MV-4-11 (cell line): ENCODE results near the gene MAN1A2.

ENCODE experiments used
- DNase-seq: peaks from one replicate; lab custom pipeline; 2025; lab: John Stamatoyannopoulos, UW

MAN1A2 gene

DNA sequence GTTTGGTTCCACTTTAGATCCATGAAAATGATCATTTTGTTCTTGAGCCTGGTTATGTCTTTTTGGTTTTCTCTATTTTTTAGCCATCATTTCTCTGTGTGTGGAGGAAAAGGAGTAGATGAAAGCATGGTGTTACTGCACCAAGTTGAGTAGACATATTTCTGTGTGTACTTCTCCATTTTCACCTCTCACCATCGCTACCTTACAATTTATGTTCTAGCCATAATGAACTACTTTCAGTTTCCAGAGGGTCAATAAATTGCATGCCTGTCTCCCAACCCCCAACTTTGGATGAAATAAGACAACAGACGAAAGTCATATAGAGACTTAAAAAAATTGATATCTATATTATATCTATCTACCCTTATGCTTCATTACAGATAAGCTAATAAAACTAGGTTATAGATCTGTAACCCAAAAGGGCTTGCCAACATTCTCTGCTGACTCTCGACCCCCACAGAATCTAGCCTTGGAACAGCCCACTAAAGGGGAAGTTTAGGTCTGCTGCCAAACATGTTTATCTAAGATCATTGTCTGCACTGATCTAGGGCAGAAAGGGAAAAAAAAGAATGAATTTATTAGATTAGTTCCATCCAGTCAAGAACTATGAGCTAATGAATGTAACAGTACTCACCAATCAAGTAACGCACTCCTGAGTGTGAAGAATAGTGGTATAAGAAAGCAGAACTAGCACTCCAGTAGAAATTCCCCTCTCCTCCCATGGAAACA is 7.5 kb upstream of the MAN1A2 start:
- no peak for DNase-seq

DNA sequence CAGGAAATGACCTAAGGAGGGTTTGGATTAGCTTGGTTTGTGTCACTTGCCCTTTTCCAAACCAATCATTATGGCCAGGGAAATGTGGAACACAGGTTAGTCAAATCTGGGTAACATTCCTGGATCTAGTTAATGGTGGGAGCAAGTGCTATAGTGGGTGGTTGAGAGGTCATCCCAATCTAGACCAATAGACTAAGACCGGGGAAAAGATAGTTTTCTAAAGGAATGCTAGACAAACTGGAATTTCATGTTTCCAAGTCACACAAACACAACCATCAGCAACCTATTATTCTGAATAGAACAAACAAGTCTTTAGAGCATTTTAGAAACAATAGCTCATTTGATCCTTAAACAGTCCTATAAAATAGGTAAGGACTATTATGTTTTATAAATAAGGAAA is 4.3 kb upstream of the MAN1A2 start:
- DNase-seq: no peak

DNA sequence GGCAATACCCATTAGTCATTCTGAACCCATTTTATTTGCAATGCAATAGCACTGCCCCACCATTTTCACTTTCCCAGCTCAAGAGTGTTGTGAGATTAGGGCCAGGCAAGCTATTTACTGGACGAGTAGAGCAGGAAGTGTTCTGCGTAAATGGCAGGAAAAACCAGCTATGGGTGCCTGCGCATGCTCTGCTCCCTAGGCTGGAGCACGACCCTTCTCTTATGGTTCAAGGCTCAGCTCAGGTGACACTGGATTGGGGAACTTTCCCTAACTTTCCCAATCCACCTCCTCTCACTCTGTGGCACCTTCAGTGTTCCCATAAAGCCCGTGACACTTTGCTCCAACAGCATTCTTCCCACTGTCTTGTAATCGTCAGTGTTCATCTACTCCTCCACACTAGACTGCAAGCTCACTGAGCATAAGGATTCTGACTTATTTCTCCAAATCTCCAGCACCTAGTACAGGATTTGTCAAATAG is 3.6 kb upstream of the MAN1A2 start:
- DNase-seq: no peak

DNA sequence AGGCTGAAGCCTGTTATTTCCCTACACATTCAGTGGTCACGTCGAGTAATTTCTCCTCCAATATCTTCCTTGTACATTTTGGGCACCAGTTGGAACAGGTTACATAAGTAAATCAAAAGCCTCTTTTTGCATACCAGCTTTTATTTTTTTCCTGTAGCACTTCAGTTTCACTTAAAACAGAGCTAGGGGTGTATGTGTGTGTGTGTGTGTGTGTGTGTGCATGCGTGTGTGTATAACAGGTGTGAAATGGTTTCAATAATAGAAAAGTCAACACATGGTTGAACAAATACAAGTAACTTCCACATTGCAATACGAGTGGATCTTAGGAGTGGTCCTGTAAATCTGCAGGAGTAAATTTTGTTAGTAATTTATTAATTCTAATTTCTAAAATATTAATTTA is 3.0 kb upstream of the MAN1A2 start:
- no peak for DNase-seq

DNA sequence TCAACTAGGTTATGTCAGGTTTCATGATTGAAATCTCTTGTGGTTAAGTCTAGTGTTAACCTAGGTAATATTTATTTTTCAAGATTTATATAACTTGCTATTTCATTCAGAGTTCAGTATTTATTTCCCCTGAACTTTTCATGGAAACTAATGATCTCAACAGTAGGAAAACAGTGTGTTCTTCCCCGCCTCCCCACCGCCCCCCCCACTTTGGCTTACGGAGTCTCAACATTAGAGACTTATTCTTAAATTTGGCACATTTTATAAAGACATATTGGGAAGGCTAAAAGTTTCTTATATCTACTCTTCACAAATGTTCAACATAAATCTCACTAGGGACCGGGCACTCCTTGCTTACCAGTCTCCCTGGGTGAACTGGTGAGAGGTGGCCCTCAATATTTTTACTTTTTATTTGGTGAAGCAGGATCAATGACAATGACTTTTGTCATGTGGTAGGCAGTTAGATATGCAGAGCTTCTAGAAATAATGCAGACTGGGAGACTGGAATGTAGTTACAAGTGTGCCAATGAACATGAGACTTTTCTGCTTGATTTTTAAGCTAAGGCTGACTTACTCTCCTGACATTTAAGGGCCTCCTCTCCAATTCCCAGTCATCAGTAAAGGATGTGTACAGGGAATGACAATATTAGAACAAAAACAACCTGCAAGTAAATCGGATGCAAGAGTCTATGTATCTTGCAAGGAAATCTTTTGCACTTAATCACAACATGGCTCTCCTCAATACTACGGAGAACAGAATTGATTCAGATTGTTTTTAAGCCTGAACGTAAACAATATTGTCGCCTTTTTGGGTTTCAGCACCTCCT is 1.7 kb upstream of the MAN1A2 start:
- no peak for DNase-seq

DNA sequence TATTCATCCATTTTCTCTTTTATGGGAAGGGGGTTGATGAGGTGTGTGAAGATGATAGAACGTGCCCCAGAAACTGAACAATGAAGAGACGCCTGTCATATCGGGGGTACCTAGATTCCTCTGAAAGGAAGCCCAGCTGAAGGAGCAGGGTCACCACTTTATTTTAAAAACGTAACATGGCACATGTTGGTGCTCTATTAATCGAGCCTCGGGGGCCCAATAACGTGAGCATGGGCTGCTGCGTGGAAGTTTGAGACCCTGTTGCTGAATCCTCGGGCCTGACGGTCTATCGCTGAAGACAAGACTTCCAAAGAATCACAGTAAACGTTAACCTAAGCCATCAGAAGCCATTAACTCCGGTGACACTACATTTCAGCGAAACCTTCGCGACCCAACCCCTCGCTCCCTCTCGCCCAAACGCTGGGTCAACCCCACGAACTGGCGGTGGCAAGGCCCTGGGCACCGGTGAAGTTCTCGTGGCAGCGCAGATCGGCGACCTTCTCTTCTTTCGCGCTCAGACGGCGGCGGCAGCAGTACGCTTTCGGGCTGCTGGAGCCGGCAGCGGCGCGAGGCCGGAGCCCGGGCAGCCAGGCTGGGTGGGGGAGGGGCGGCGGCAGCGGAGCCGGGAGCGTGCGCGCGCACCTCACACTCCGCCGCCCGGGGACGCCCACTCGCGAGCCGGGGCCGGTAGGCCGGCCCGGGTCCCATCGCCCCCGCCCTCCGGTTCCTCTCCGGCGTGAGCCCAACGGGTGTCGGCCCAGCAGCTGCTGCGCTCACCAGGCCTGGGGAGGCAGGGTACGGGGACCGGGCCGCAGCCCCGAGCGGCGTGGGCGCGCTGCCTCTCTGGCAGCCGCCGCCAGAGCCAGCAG is 838 bp upstream of the MAN1A2 start:
- DNase-seq: peak; percentile 37

DNA sequence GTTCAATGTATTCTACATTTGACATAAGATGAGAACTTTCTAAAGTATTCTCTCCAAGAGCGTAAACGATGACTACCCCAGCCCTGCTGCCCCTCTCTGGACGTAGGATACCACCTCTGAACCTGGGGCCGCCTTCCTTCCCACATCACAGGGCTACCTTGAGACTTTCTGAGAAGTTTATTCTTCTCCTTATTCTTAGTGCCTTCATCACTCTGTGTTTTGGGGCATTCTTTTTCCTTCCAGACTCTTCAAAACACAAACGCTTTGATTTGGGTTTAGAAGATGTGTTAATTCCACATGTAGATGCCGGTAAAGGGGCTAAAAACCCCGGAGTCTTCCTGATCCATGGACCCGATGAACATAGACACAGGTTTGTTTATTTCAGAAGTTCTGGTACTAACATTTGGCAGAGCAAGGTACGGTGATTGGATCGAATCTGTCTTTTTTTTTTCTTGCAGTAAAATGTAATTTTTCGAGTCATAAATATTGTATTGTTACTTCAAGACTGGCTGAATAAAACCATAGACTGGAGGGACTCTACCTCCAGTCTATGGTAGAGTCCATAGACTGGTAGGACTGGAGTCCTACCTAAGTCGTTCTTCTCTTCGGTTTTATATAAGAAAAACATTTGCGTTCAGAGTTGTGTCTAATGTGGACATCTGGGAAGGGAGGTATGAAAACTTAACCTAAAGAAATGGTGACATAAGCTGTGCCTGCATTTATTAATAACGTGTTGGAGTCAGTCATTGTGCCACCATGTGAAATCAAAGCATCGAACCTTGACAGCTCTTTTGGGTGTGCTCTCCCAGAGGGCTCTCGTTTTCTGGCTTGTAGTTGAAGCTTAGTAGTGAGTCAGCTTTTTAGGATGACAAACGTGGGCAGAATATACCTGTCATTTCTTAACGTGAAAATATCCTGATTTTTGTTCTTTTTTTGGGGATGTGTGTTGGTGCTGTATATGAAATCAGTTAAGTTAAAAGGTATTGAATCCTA is 1.2 kb downstream of the MAN1A2 start:
- no peak for DNase-seq

DNA sequence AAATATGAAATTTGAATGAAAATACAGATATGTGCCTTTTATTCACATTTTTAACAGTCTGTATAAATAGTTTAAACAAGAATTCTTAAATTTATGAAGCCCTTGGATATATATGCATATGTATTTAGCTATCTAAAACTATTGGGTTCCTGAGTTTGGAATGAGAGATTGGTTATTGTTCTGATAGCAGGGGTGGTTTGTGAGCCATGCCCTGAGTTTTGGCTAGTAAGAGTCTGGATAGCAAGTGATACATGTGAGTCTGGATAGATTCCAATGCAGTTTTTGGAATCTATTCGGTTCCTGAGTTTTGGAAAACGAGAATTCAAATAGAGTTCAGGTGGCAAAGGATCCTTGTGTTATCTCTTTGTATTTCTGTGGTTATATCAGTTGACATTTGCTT is 2.8 kb downstream of the MAN1A2 start:
- no peak for DNase-seq

DNA sequence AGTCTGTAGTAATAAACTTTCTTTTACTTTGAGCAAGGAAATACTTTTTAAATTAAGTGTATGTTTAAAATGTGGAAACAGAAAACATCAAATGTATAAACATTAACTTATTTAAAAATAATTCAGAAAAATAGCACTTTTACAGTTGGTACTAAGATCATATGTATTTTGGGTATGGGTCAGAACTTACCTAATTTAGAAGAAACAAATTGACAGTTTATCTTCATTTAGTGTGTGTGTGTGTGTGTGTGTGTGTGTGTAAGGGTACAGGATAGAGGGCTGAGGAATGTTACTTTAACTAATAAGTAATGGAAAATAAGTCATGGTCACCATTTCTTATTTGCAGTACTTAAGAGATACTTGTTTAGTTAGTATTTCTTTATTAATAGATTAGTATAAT is 3.3 kb downstream of the MAN1A2 start:
- DNase-seq: no peak

DNA sequence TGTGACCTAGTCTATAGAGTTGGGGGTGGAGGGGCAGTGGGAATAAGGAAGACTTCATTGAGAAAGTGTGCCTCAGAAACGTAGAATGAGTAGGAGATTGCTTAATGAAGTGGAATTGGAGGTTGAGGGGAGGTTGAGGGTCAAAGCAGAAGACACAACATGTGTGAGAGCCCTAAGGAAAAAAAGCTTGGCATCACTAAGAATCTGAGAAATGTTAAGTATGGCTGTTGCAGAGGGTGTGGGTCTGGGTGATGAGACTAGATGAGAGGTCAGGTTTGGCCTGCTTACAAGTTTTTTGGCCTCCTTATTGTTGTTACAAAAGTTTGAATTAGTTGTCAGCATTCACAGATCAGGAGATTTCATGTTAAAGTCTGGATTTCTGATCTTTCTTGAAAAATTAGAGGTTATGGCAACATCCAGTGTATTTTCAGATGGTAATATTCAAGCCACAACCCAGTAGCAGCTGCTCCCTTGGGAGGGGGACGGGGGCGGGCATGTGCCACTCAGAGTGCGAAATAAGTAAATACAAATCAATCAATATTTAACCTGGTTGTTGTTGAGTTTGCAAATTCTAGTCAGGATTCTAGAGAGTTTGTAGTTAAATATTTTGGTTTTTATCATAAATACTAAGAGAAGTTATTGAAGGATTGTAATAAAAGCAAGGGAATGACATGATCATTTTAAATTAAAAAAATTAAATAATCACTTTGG is 4.3 kb downstream of the MAN1A2 start:
- DNase-seq: no peak

DNA sequence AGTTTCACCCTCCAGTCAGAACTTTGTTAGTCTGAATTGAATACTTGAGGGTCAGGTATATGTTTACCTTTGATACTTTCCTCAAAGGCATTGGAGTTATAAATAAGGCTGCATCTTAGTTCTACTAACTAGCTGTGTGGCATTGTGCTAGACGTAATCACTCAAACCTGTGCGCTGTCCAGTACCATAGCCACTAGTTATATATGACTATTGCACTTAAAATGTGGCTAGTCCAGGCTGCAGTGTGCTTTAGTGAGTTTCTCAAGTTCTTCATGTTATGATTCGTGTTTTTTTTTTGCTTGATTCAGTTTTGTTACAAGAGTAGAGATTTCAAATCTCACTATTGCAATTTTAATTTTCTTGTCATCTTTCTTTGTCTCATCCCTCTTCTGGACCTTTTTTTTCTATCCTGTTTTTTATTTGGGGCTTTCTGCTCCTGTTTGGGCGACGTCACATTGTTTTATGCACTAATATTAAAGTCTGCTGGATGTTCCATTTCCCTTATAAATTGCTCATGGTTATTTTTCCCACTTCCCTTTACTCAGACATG is 5.7 kb downstream of the MAN1A2 start:
- DNase-seq: no peak

DNA sequence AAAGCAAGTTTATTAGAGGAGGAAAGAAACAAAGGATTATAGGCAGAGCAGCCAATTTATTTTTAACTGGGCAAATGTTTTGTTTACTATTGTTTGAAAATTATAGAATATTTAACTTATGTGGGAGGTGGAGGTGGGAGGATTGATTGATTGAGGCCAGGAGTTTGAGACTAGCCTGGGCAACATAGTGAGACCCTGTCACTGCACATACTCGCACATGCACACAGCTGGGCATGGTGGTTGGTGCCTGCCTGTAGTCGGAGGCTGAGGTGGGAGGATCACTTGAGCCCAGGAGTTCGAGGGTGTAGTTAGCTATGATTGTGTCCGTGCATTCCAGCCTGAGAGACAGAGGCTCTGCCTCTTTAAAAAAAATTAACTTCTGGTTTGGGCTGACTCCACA is 6.7 kb downstream of the MAN1A2 start:
- DNase-seq: no peak

DNA sequence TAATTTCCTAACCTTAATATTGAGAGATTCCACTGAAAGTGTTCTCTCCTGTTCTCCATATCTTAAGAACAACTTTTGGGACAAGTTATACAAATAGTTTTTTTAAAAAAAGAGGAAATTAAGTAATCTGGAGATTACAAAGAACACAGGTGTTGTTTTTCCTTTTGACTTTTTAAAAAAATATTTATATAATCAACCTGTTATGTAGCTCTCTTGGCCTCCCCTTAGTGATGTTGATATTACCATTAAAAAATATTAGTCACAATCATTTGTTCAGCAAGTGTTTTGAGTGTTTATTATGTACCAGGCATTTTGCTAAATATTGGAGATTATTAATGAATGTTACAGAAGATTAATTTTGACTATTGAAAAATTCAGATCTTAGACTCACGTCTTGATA is 8.1 kb downstream of the MAN1A2 start:
- DNase-seq: no peak

DNA sequence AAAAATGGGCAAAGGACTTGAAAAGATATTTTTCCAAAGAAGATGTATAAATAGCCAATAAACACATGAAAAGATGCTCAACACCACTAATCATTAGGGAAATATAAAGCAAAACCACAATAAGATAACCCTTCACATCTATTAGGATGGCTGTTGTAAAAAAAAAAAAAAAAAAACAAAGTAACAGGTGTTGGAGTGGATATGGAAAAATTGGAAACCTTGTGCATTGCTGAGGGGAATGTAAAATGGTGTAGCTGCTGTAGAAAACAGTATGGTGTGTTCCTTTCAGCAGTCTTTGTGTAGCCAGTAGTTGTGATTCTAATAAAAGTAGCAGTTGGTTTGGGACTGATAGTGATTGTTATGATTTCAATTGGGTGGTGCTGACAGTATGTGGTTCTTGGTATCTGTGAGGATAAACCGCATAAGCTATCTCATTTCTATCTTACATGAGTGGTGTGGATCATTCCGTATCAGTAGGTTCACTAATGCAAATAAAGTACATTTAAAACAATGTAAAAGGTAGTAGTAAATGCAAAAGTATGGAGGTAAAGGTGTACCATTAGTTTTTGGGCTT is 19.9 kb downstream of the MAN1A2 start:
- DNase-seq: no peak

DNA sequence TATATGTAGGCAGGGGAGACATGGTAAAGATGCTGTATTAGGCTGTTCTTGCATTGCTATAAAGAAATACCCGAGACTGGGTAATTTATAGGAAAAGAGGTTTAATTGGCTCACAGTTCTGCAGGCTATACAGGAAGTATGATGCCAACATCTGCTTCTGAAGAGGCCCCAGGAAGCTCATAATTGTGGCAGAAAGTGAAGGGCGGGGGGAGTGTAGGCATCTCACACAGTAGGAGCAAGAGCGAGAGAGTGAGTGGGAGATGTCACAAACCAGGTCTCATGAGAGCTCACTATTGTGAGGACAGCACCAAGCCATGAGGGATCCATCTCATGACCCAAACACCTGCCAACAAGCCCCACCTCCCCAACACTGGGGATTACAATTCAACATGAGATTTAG is 21.1 kb downstream of the MAN1A2 start:
- DNase-seq: no peak

DNA sequence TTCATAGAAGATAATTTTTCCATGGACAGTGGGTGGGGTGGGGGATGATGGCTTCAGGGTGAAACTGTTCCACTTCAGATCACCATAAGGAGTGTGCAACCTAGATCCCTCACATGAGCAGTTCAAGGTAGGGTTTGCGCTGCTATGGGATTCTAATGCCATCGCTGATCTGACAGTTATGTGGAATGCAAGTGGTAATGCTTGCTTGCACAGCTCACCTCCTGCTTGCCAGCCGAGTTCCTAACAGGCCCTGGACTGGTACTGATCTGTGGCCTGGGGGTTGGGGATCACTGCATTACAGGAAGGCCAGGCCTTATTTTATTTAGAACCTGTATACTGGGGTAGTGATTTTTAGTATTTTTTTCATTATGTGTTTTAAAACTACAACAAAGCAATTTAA is 22.0 kb downstream of the MAN1A2 start:
- no peak for DNase-seq

DNA sequence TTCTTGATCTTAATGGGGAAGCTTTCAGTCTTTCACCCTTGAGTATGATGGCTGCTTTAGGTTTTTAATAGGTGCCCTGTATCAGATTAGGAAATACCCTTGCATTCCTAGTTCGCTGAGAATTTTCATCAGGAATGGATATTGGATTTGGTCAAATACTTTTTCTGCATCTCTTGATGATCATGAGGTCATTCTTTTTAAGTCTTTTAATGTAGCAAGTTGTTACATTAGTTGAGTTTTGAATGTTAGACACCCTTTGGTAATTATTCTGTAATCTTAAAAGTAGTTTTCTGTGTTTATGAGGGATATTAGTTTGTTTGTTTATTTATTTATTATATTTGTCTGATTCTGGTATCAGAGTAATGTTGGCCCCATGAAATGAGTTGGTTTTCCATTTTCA is 22.5 kb downstream of the MAN1A2 start:
- no peak for DNase-seq

DNA sequence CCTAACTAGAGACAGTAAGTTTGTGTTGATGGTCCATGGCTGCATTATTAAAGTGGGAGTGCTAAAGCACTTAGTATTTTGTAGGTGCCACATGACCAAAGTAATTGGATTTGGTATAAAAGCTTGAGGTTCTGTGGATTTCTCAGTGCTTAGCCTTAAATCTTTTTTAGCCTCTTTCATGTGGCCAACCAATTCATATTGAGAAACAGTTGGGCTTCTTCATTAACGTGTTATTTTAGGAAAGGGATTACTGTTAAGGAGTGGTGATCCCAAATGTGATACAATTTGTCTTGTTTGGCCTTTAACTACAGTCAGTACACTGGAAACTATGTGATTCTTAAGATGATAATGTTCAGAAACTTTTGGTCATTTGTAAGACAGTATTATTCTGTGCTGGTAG is 25.5 kb downstream of the MAN1A2 start:
- no peak for DNase-seq

DNA sequence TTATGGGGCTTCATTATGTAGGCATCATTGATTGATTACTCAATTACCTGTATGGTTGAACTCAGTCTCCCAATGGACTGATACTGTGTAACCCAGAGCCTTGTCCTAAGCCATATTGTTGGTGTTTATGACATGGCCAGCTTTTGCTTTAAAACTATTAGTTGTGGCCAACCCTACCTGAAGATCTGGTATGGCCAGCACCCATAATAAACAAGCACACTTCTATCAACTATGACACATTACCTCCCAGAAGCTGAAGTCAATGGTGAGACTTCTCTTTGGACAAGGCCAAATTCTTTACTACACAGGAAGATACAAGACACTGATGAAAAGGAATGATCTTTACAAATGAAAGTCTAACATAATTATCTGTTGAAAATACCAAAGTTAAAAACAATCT is 28.8 kb downstream of the MAN1A2 start:
- no peak for DNase-seq

DNA sequence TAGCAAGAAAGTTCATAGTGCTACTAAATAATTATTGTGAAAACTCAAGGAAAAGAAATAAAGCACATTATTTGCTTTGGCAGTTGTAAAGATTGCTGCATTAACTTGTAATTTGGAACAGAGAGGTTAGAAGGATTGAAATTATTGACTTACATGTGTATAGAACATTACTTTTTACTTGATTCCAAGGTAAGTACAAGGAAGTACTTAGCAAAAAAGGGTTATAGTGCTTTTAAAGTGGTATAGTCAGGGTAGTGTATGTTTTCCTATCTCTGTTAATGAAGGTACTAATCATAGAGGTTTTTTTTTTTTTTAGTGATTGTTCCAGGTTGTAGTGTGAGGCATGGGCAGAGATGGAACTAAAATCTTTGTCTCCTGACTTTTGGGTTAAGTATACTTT is 29.4 kb downstream of the MAN1A2 start:
- DNase-seq: no peak
